HepG2 (cell line): ENCODE measurements around the gene ZNRF3. TPM values are rescaled to one million over a fixed set of nuclear protein-coding genes. Genes with fewer than 3 reads are reported as not detected.

Source experiments
- AFF4 ChIP-seq: sonication (generic); formaldehyde crosslinking; IDR thresholded peaks from 2 replicates; pipeline ENCODE4 v1.4.0; 2020; ENCODE audit warnings: missing genetic modification reagents
- AGO2 ChIP-seq: fragments of 200-400 bp; formaldehyde crosslinking; optimal IDR thresholded peaks from 2 replicates; pipeline ENCODE3; 2017; ENCODE audit warnings: mild to moderate bottlenecking, low read depth, low read length, moderate library complexity
- AKAP8 ChIP-seq: sonication (generic); formaldehyde crosslinking; IDR thresholded peaks from 2 replicates; pipeline ENCODE4 v1.5.1; 2020; ENCODE audit warnings: mild to moderate bottlenecking, missing genetic modification reagents
- ATF1 ChIP-seq: IDR thresholded peaks from 2 replicates; pipeline ENCODE4 v1.6.1; 2016; ENCODE audit warnings: mild to moderate bottlenecking, control low read depth
- FOXK2 ChIP-seq: fragments of 450-650 bp; IDR thresholded peaks from 2 replicates; pipeline ENCODE4 v1.6.1; 2016
- HDAC2 ChIP-seq: sonication (generic); formaldehyde crosslinking; IDR thresholded peaks from 2 replicates; pipeline ENCODE4 v1.4.0; 2020; ENCODE audit warnings: missing genetic modification reagents
- HHEX ChIP-seq: IDR thresholded peaks from 2 replicates; pipeline ENCODE4 v1.6.1; 2016; ENCODE audit warnings: control low read depth
- HMG20A ChIP-seq: IDR thresholded peaks from 2 replicates; pipeline ENCODE4 v1.6.1; 2016; ENCODE audit warnings: borderline replicate concordance
- HNF1B ChIP-seq: sonication (generic); formaldehyde crosslinking; IDR thresholded peaks from 2 replicates; pipeline ENCODE4 v1.5.1; 2020; ENCODE audit warnings: mild to moderate bottlenecking, moderate library complexity, missing genetic modification reagents
- HNRNPLL ChIP-seq: fragments of 200-400 bp; formaldehyde crosslinking; IDR thresholded peaks from 2 replicates; pipeline ENCODE4 v1.6.1; 2017; ENCODE audit warnings: mild to moderate bottlenecking, low read depth, low read length; ENCODE audit not compliant: poor library complexity, severe bottlenecking
- IRF1 ChIP-seq: sonication (generic); formaldehyde crosslinking; IDR thresholded peaks from 2 replicates; pipeline ENCODE4 v1.4.0; 2020; ENCODE audit warnings: low read depth, mild to moderate bottlenecking, missing genetic modification reagents
- KDM6A ChIP-seq: IDR thresholded peaks from 2 replicates; pipeline ENCODE4 v1.6.1; 2016; ENCODE audit warnings: low read depth
- KLF6 ChIP-seq: IDR thresholded peaks from 2 replicates; pipeline ENCODE4 v1.8.0; 2016; ENCODE audit warnings: missing biosample characterization, missing genetic modification reagents
- NCOA5 ChIP-seq: sonication (generic); formaldehyde crosslinking; IDR thresholded peaks from 2 replicates; pipeline ENCODE4 v1.4.0; 2020; ENCODE audit warnings: missing genetic modification reagents
- NCOR1 ChIP-seq: fragments of 200-600 bp; sonication (generic); IDR thresholded peaks from 2 replicates; pipeline ENCODE4 v1.7.0; 2017; ENCODE audit warnings: antibody characterized with exemption, low read length, borderline replicate concordance
- NFKBIZ ChIP-seq: IDR thresholded peaks from 2 replicates; pipeline ENCODE4 v1.6.1; 2018; ENCODE audit warnings: missing genetic modification reagents, missing compliant biosample characterization
- NR3C1 ChIP-seq: sonication (generic); formaldehyde crosslinking; IDR thresholded peaks from 2 replicates; pipeline ENCODE4 v1.4.0; 2020; ENCODE audit warnings: missing genetic modification reagents
- PHF8 ChIP-seq: sonication (generic); formaldehyde crosslinking; IDR thresholded peaks from 2 replicates; pipeline ENCODE4 v1.5.0; 2020; ENCODE audit warnings: missing genetic modification reagents
- POLR2G ChIP-seq: fragments of 200-400 bp; formaldehyde crosslinking; IDR thresholded peaks from 2 replicates; pipeline ENCODE4 v1.6.1; 2018; ENCODE audit warnings: mild to moderate bottlenecking, low read depth, low read length, moderate library complexity
- SP5 ChIP-seq: IDR thresholded peaks from 2 replicates; pipeline ENCODE4 v1.6.1; 2016; ENCODE audit warnings: low read depth, borderline replicate concordance
- ZMYM2 ChIP-seq: sonication (generic); formaldehyde crosslinking; IDR thresholded peaks from 2 replicates; pipeline ENCODE4 v1.8.0; 2022; ENCODE audit warnings: mild to moderate bottlenecking, missing genetic modification reagents
- ZNF317 ChIP-seq: sonication (generic); formaldehyde crosslinking; IDR thresholded peaks from 2 replicates; pipeline ENCODE4 v1.5.0; 2020; ENCODE audit warnings: mild to moderate bottlenecking, missing genetic modification reagents
- ZNF362 ChIP-seq: sonication (generic); formaldehyde crosslinking; IDR thresholded peaks from 2 replicates; pipeline ENCODE4 v1.4.0; 2020; ENCODE audit warnings: missing genetic modification reagents, mild to moderate bottlenecking, borderline replicate concordance
- ZNF777 ChIP-seq: sonication (generic); formaldehyde crosslinking; IDR thresholded peaks from 2 replicates; pipeline ENCODE4 v1.4.0; 2020; ENCODE audit warnings: missing genetic modification reagents
- ZNF781 ChIP-seq: sonication (generic); formaldehyde crosslinking; IDR thresholded peaks from 2 replicates; pipeline ENCODE4 v1.5.1; 2020; ENCODE audit warnings: borderline replicate concordance, mild to moderate bottlenecking, missing genetic modification reagents; ENCODE audit errors: not compliant biosample characterization
- polyA plus RNA-seq, 8 experiments: library from polyadenylated mRNA; depleted of rRNA in 3 of 8; stranded (reverse) in 7 of 8; unstranded in 1 of 8; fragments of >200 nt; fragmentation: Illumina TruSeq in 4 of 8; extraction: Trizol in 4 of 8; gene quantifications; 2 replicates each; pipeline versions ENCODE4 v1.2.1 to v1.2.3, GENCODE V29; 2011 to 2016; ENCODE audit warnings: low read depth in 4 of 8, missing spikeins in 1 of 8, mixed read lengths in 1 of 8; ENCODE audit not compliant: insufficient read depth in 1 of 8
- total RNA-seq, 5 experiments: library from RNA; depleted of rRNA; stranded (reverse); fragments of >200 nt; fragmentation: Illumina TruSeq; extraction: Trizol; gene quantifications; 2 replicates each; pipeline ENCODE4 v1.2.3, GENCODE V29; 2016; ENCODE audit warnings: low read depth in 1 of 5

ZNRF3 gene
- total and polyA plus RNA-seq, 2 of the 13 experiments (the other 11 are each of a cell fraction or from before 2014, with no cell fraction given) = 20.3 to 36.7 TPM

GRCh38 chr22:29030618-29031226 lies 147.3 kb downstream of the ZNRF3 start (continued):
- peak; percentile 70; the same call in 1 of the 2 replicates for TF ChIP-seq ZNF362 (CRISPR knock-in tag)
- 0 out of 2 replicates have a peak, but pooled peaks have one; percentile 38 for TF ChIP-seq KLF6
- TF ChIP-seq NCOA5 (CRISPR knock-in tag) = no peak
- peak; percentile 86 for TF ChIP-seq HDAC2 (CRISPR knock-in tag)
- TF ChIP-seq HNF1B = no peak
- peak; percentile 48 for TF ChIP-seq HNRNPLL
- TF ChIP-seq NFKBIZ = 0 out of 2 replicates have a peak, but pooled peaks have one; percentile 55
- no peak for TF ChIP-seq ZNF781 (CRISPR knock-in tag)
- TF ChIP-seq ZNF777 (CRISPR knock-in tag) = no peak
- peak; percentile 29; the same call in 1 of the 2 replicates for TF ChIP-seq IRF1 (CRISPR knock-in tag)
- no peak for TF ChIP-seq FOXK2
- TF ChIP-seq PHF8 (CRISPR knock-in tag) = peak; percentile 38
- TF ChIP-seq SP5 (CRISPR knock-in tag) = peak; percentile 96
- no peak for TF ChIP-seq AFF4 (CRISPR knock-in tag)
- TF ChIP-seq KDM6A = peak; percentile 70; the same call in 1 of the 2 replicates
- peak; percentile 55; the same call in 1 of the 2 replicates for TF ChIP-seq AKAP8
- no peak for TF ChIP-seq ATF1
- peak; percentile 53 for TF ChIP-seq AGO2
- TF ChIP-seq ZMYM2 (CRISPR knock-in tag) = no peak
- TF ChIP-seq HMG20A (CRISPR knock-in tag) = peak; percentile 69; the same call in 1 of the 2 replicates
- TF ChIP-seq HHEX = no peak
- no peak for TF ChIP-seq POLR2G
- TF ChIP-seq NR3C1 (CRISPR knock-in tag) = no peak
- TF ChIP-seq NCOR1 = peak; percentile 77; the same call in 1 of the 2 replicates
- TF ChIP-seq ZNF317 (CRISPR knock-in tag) = peak; percentile 34; the same call in 1 of the 2 replicates
